Retinal pigment epithelial cell (primary cell): ENCODE results near the gene ASAP3.

Experiments
- DNase-seq: peaks from one replicate; pipeline ENCODE4 v3.0.0-alpha.2; 2010; ENCODE audit warnings: low read depth
- H3K4me3 ChIP-seq: 2 replicates; pipeline ENCODE4 v1.5.1; 2011; ENCODE audit warnings: mild to moderate bottlenecking, low read length, control low read depth, moderate library complexity
- CTCF ChIP-seq: conservative IDR thresholded peaks from 2 replicates; pipeline ENCODE4 v1.5.1; 2011; ENCODE audit warnings: low read depth, low read length, control low read depth, inconsistent platforms

ASAP3 gene

DNA sequence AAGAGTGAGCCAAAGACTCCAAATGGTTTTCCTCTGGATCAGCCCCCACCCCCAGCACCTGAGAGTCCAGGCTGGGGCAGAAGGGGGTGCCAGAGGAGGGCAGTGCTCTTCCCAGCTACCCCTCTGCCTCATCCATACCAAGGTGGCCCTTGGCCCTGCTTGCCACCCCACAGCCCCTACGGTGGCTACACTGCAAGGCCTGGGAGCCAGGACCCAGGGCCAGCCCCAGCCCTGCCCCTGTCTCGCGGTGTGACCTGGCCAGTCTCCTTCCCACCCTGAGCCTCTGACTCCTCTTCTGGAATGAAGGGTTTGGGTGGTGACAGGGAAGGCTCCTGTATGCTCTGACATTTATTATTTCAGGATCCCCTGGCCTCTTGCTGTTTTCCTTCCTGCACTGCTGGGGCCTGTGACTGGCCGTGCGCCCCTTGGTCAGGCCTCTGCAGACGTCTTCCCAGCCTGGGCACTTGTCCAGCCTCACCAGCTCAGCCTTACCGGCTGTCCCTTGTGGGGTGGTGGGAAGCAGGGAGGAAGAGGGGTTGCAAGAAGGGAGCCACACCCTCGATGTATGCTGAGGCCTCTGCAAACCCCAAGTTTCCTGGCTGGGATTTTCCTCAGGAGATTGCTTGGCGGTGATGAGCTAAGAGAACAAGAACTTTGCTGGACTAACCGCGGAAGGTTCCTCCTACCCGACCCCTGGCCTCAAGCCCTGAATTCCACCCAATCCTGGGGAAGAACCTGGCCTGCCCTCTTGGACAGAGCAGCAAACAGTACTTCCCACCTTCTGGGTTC lies 13.5 kb downstream of the ASAP3 start:
- DNase-seq = no peak
- H3K4me3 ChIP-seq = no peak overlapping the region
- TF ChIP-seq CTCF = no peak

- TF ChIP-seq CTCF = no peak
- no peak for DNase-seq
- no peak overlapping the region for H3K4me3 ChIP-seq
Observed at GRCh38 chr1:23469372-23469982, 14.5 kb downstream of the ASAP3 start.

DNA sequence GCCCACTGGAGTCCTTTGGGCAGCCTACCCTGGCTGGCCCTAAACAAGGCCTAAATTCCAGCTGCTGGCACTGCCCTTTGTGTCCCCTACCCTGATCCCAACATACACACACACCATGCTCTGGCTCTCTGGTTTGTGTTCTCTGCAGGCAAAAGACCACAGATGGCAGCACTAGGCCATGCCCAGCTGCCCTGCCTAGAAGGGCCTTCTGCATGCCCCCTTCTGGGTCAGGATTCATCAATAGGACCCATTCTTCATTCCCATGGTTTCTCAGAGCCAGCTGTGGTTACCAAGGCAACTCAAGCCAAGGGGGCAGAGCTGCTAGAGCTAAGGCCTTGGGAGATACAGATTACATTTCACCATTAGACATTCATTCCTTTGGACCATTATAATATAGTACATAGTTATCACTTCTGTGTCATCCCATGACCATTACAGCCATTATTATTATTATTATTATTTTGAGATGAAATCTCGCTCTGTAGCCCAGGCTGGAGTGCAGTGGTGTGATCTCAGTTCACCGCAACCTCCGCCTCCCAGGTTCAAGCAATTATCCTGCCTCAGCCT lies 17.5 kb downstream of the ASAP3 start:
- no peak for DNase-seq
- H3K4me3 ChIP-seq = no peak overlapping the region
- TF ChIP-seq CTCF = no peak

- no peak for TF ChIP-seq CTCF
- DNase-seq = no peak
- no peak overlapping the region for H3K4me3 ChIP-seq
Observed at GRCh38 chr1:23463286-23463685, 20.7 kb downstream of the ASAP3 start.

DNA sequence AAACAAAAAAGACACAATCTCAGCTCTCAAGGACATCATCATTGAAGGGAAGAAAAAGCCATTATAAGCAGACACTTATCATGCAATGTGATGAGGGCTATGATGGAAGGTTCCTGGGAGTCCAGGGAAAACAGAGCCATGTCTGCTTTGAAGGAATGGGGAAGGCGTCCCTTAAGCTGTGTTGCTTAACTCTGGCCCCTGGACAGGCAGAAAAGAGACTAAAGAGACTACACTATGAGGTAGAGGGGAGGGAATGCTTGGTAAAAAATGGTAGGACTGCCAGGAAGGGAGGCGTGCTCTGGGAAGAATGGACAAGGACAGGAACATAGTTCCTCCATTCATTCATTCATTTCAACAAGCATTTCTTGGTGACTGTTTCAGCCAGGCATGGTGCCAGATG lies 21.2 kb downstream of the ASAP3 start:
- no peak overlapping the region for H3K4me3 ChIP-seq
- DNase-seq = no peak
- TF ChIP-seq CTCF = no peak

DNA sequence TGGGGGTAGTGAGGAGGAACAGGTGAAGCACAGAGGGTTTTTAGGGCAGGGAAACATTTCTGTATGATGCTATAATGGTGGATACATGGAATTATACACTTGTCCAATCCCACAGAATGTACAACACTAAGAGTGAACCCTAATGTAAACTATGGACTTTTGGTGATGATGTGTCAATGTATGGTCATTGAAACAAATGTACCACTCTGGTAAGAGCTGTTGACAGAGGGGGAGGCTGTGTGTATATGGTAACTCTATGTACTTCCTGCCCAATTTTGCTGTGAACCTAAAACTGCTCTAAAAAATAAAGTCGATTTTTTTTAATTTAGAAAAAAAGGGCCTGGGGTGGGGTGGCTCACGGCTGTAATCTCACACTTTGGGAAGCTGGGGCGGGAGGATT lies 22.9 kb downstream of the ASAP3 start:
- TF ChIP-seq CTCF = no peak
- H3K4me3 ChIP-seq = no peak overlapping the region
- DNase-seq = no peak

GRCh38 chr1:23460519-23460918 lies 23.5 kb downstream of the ASAP3 start:
- DNase-seq = no peak
- TF ChIP-seq CTCF = no peak
- no peak overlapping the region for H3K4me3 ChIP-seq
